Endothelial cell of umbilical vein (primary cell): Measurements from ENCODE around the gene TRIM58. TPM values are rescaled to one million over a fixed set of nuclear protein-coding genes. Genes with fewer than 3 reads are reported as not detected.

Source experiments
- BruUV-seq: library from RNA; stranded (reverse); fragments of 400-500 nt; replicated peaks from 2 replicates; lab custom pipeline; 2021; lab: Mats Ljungman, UMichigan
- CTCF ChIA-PET: fragments of 300-600, 350-600 bp; sonication (Branson Sonifier 250); formaldehyde crosslinking; loops from one replicate; lab custom pipeline; 2021; ENCODE audit warnings: antibody characterized with exemption, inconsistent platforms; lab: Charles Lee
- POLR2A ChIA-PET: fragments of 300-600, 350-600 bp; sonication (Branson Sonifier 250); formaldehyde crosslinking; loops from one replicate; lab custom pipeline; 2021; ENCODE audit warnings: antibody characterized with exemption, inconsistent platforms; lab: Charles Lee
- DNase-seq: peaks from one replicate; pipeline ENCODE4 v3.0.0-alpha.2; 2011; ENCODE audit warnings: low read depth, low spot score
- FAIRE-seq: peaks from 2 replicates; lab custom pipeline; 2011; peaks lifted over from hg19 to GRCh38; lab: Jason Lieb, UNC
- H2AFZ ChIP-seq: 2 replicates; pipeline ENCODE4 v1.6.0; 2012; ENCODE audit warnings: low read depth, low read length, control low read depth, inconsistent platforms
- H3K27ac ChIP-seq: 2 replicates; pipeline ENCODE4 v1.5.1; 2011; ENCODE audit warnings: low read depth, mild to moderate bottlenecking, control low read depth, low read length, moderate library complexity; ENCODE audit not compliant: insufficient read depth
- H3K27me3 ChIP-seq, 2 experiments: 2 replicates each; pipeline versions ENCODE4 v1.6.0 to v1.6.1; 2011; ENCODE audit warnings: low read length in 2 of 2, mixed read lengths in 1 of 2; ENCODE audit not compliant: control insufficient read depth in 2 of 2, insufficient read depth in 2 of 2
- H3K36me3 ChIP-seq, 2 experiments: 2 replicates in 1 of 2; 3 replicates in 1 of 2; pipeline ENCODE4 v1.5.1; 2011; ENCODE audit warnings: low read length in 2 of 2, mild to moderate bottlenecking in 1 of 2, moderate library complexity in 1 of 2; ENCODE audit not compliant: control insufficient read depth in 2 of 2, insufficient read depth in 2 of 2; ENCODE audit errors: extremely low read depth in 1 of 2
- H3K4me1 ChIP-seq: 3 replicates; pipeline ENCODE4 v1.5.1; 2011; ENCODE audit warnings: mild to moderate bottlenecking, low read length; ENCODE audit not compliant: control insufficient read depth, insufficient read depth; ENCODE audit errors: extremely low read depth
- H3K4me2 ChIP-seq: 2 replicates; pipeline ENCODE4 v1.6.1; 2011; ENCODE audit warnings: low read length, control low read depth, mixed read lengths; ENCODE audit not compliant: insufficient read depth
- H3K4me3 ChIP-seq, 3 experiments: fragments of 200-600 bp in 1 of 3; sonication (generic), shearing (Covaris generic) in 1 of 3; replicated peaks in 1 of 3; 2 replicates each; pipeline ENCODE4 v1.5.1; 2011 to 2016; ENCODE audit warnings: control low read depth in 3 of 3, low read length in 3 of 3, mild to moderate bottlenecking in 2 of 3, inconsistent platforms in 1 of 3, low read depth in 1 of 3, moderate library complexity in 1 of 3; ENCODE audit not compliant: insufficient read depth in 1 of 3
- H3K79me2 ChIP-seq: 2 replicates; pipeline ENCODE4 v1.6.0; 2012; ENCODE audit warnings: low read length, inconsistent platforms; ENCODE audit not compliant: control insufficient read depth, insufficient read depth
- H3K9ac ChIP-seq: replicated peaks from 2 replicates; pipeline ENCODE3; 2011; ENCODE audit warnings: low read length, control low read depth; ENCODE audit not compliant: insufficient read depth; ENCODE audit errors: extremely low read depth
- H3K9me1 ChIP-seq: replicated peaks from 3 replicates; pipeline ENCODE4 v1.6.0; 2011; ENCODE audit warnings: mild to moderate bottlenecking, low read length; ENCODE audit not compliant: control insufficient read depth, insufficient read depth; ENCODE audit errors: extremely low read depth
- H3K9me3 ChIP-seq: replicated peaks from 2 replicates; pipeline ENCODE4 v1.5.1; 2012; ENCODE audit warnings: low read length, inconsistent platforms; ENCODE audit not compliant: control insufficient read depth, insufficient read depth
- H4K20me1 ChIP-seq: replicated peaks from 2 replicates; pipeline ENCODE3; 2011; ENCODE audit warnings: mild to moderate bottlenecking, low read length; ENCODE audit not compliant: control insufficient read depth, insufficient read depth; ENCODE audit errors: extremely low read depth
- EZH2 ChIP-seq: IDR thresholded peaks from 2 replicates; pipeline ENCODE4 v1.6.1; 2012; ENCODE audit warnings: borderline replicate concordance, low read depth, mild to moderate bottlenecking, moderate library complexity, low read length, inconsistent platforms; ENCODE audit not compliant: severe bottlenecking
- FOS ChIP-seq: IDR thresholded peaks from 2 replicates; pipeline ENCODE4 v1.6.1; 2011; ENCODE audit warnings: mild to moderate bottlenecking, low read length, moderate library complexity, borderline replicate concordance; ENCODE audit not compliant: insufficient read depth
- GATA2 ChIP-seq: IDR thresholded peaks from 2 replicates; pipeline ENCODE4 v1.7.0; 2011; ENCODE audit warnings: low read depth, mild to moderate bottlenecking, moderate library complexity, mixed read lengths, low read length; ENCODE audit not compliant: insufficient read length, insufficient read depth
- JUN ChIP-seq: IDR thresholded peaks from 2 replicates; pipeline ENCODE4 v1.6.1; 2011; ENCODE audit warnings: borderline replicate concordance, low read depth; ENCODE audit not compliant: insufficient read length, insufficient read depth
- MYC ChIP-seq: IDR thresholded peaks from one replicate; pipeline ENCODE4 v1.6.1; 2011; ENCODE audit warnings: mild to moderate bottlenecking, low read depth, low read length
- POLR2A ChIP-seq: IDR thresholded peaks from 2 replicates; pipeline ENCODE4 v1.6.1; 2012; ENCODE audit warnings: low read depth, mild to moderate bottlenecking, control low read depth, low read length
- POLR2AphosphoS5 ChIP-seq: IDR thresholded peaks from 2 replicates; pipeline ENCODE4 v1.6.1; 2012; ENCODE audit warnings: low read depth, mild to moderate bottlenecking, control low read depth, low read length, moderate library complexity; ENCODE audit not compliant: insufficient read depth
- dilution Hi-C: fragments of 300-500 bp; cut with MboI; formaldehyde crosslinking; loops from one replicate; pipeline ENCODE4 v1.15.0; 2019; ENCODE audit warnings: low sequenced_read_pairs; ENCODE audit not compliant: extremely low pct_ligation_motif_present
- intact Hi-C: fragments of 100-400 bp; cut with micrococcal nuclease; formaldehyde crosslinking; loops from one replicate; pipeline ENCODE4 v1.10.0; 2022
- polyA plus RNA-seq, 4 experiments: library from polyadenylated mRNA; depleted of rRNA in 3 of 4; stranded (reverse) in 3 of 4; unstranded in 1 of 4; fragments of >200 nt; gene quantifications; 2 replicates each; pipeline versions ENCODE4 v1.2.1 to v1.2.3, GENCODE V29; 2011 to 2012; ENCODE audit warnings: missing spikeins in 1 of 4
- total RNA-seq: library from RNA; stranded (reverse); gene quantifications from 2 replicates; pipeline ENCODE4 v1.2.3, GENCODE V29; 2021
- TF ChIP-seq, protein P1 (sequence below), 2 donors: IDR thresholded peaks; 1 replicate in 1 of 2; 2 replicates in 1 of 2; pipeline ENCODE4 v1.5.1; 2011; ENCODE audit warnings: low read length in 2 of 2, mild to moderate bottlenecking in 2 of 2, moderate library complexity in 2 of 2, control low read depth in 1 of 2, inconsistent platforms in 1 of 2, low read depth in 1 of 2; ENCODE audit not compliant: insufficient read depth in 1 of 2; ENCODE audit errors: extremely low read depth in 1 of 2
- TF ChIP-seq, protein P2 (sequence below): IDR thresholded peaks from 2 replicates; pipeline ENCODE4 v1.6.1; 2011; ENCODE audit not compliant: insufficient read depth, insufficient read length

Gene TRIM58
- total and polyA plus RNA-seq, 2 donors (not counting 3 experiments of a cell fraction or from before 2014, with no cell fraction given), result not detected

DNA sequence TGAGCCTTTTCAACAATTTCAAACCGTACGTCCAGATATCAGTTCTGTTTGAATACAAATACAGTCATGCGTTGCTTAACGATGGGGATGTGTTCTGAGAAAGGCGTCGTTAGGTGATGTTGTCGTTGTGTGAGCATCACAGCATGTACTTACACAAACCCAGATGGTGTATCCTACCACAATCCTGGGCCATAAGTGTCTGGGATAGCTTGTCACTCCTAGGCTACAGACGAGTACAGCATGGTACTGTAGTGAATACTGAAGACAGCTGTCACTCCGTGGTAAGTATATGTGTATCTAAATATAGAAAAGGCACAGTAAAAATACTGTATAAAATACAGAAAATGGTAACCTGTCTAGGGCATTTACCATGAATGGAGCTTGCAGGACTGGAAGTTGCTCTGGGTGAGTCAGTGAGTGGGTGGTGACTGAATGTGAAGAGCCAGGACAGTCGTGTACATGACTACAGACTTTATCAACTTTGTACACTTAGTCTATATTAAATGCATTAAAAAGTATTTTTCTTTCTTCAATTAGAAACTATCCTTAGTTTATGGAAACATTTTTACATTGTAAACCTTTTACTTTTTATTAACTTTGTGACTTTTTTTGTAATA lies 27.9 kb downstream of the TRIM58 start:
- DNase-seq, result no peak
- BruUV-seq, result no TSS peak
- Histone ChIP-seq H3K9ac (no peak overlapping the region), H3K4me3 (no peak overlapping the region), H3K27me3 (no peaks in the 10 kb centered on the region), H3K4me1 (no peaks in the 10 kb centered on the region), H3K36me3 (no peaks in the 10 kb centered on the region), H3K79me2 (no peaks in the 10 kb centered on the region), H3K9me1 (no peaks in the 10 kb centered on the region), H4K20me1 (no peaks in the 10 kb centered on the region), H3K27ac (no peak overlapping the region), H3K4me2 (no peak overlapping the region), H2AFZ (no peak overlapping the region), H3K9me3 (peaks cover 4% of the 10 kb centered on the region)
- dilution Hi-C loops (no loop called here), intact Hi-C loops (no loop called here)
- TF ChIP-seq GATA2 (no peak), FOS (no peak), POLR2AphosphoS5 (no peak), JUN (no peak), EZH2 (no peak), POLR2A (no peak), MYC (no peak)
- TF ChIP-seq, protein P1, sequence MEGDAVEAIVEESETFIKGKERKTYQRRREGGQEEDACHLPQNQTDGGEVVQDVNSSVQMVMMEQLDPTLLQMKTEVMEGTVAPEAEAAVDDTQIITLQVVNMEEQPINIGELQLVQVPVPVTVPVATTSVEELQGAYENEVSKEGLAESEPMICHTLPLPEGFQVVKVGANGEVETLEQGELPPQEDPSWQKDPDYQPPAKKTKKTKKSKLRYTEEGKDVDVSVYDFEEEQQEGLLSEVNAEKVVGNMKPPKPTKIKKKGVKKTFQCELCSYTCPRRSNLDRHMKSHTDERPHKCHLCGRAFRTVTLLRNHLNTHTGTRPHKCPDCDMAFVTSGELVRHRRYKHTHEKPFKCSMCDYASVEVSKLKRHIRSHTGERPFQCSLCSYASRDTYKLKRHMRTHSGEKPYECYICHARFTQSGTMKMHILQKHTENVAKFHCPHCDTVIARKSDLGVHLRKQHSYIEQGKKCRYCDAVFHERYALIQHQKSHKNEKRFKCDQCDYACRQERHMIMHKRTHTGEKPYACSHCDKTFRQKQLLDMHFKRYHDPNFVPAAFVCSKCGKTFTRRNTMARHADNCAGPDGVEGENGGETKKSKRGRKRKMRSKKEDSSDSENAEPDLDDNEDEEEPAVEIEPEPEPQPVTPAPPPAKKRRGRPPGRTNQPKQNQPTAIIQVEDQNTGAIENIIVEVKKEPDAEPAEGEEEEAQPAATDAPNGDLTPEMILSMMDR (IDR thresholded peaks at IDR 0.05; ENCODE audit: extremely low read depth in 1 of 2, insufficient read depth in 1 of 2, low read depth in 1 of 2, low read length in 2 of 2), result no peak
- TF ChIP-seq, protein P2, sequence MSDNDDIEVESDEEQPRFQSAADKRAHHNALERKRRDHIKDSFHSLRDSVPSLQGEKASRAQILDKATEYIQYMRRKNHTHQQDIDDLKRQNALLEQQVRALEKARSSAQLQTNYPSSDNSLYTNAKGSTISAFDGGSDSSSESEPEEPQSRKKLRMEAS, result no peak
- FAIRE-seq, result no peak
- POLR2A ChIA-PET, result no interaction called here
- CTCF ChIA-PET, result no interaction called here
